Neural cell (in vitro differentiated cells): ENCODE measurements around the gene SH3PXD2A. TPM values are rescaled to one million over a fixed set of nuclear protein-coding genes. Genes with fewer than 3 reads are reported as not detected.

ENCODE experiments used
- H2AFZ ChIP-seq: fragments of 200-600, 300-800 bp; sonication (generic), shearing (Covaris generic); 2 replicates; pipeline ENCODE4 v1.6.0; 2014; ENCODE audit warnings: low read depth, mild to moderate bottlenecking, antibody characterized with exemption, low read length, moderate library complexity
- H3F3A ChIP-seq: fragments of 200-600 bp; shearing (Covaris generic); 2 replicates; pipeline ENCODE4 v1.6.1; 2016; ENCODE audit warnings: mild to moderate bottlenecking, moderate library complexity, mixed read lengths, antibody characterized with exemption, low read length; ENCODE audit not compliant: insufficient read depth, poor library complexity, severe bottlenecking
- H3K27ac ChIP-seq: fragments of 200-600, 300-800 bp; sonication (generic), shearing (Covaris generic); 2 replicates; pipeline ENCODE4 v1.5.1; 2014; ENCODE audit warnings: mild to moderate bottlenecking, low read length, moderate library complexity
- H3K27me3 ChIP-seq: fragments of 300-800, 200-600 bp; sonication (generic), shearing (Covaris generic); 2 replicates; pipeline ENCODE4 v1.6.0; 2014; ENCODE audit warnings: mild to moderate bottlenecking, low read depth, low read length, moderate library complexity; ENCODE audit not compliant: insufficient read depth
- H3K36me3 ChIP-seq: fragments of 300-800, 200-600 bp; sonication (generic), shearing (Covaris generic); 2 replicates; pipeline ENCODE4 v1.5.1; 2014; ENCODE audit warnings: mild to moderate bottlenecking, antibody characterized with exemption, low read length, moderate library complexity; ENCODE audit not compliant: insufficient read depth
- H3K4me2 ChIP-seq: fragments of 300-800, 200-600 bp; sonication (generic), shearing (Covaris generic); 2 replicates; pipeline ENCODE4 v1.6.0; 2014; ENCODE audit warnings: mild to moderate bottlenecking, low read length
- H3K4me3 ChIP-seq: fragments of 300-800, 200-600 bp; sonication (generic), shearing (Covaris generic); 2 replicates; pipeline ENCODE4 v1.5.1; 2014; ENCODE audit warnings: mild to moderate bottlenecking, low read length, moderate library complexity
- H3K79me2 ChIP-seq: fragments of 200-600 bp; shearing (Covaris generic); replicated peaks from 2 replicates; pipeline ENCODE4 v1.6.0; 2014; ENCODE audit warnings: mild to moderate bottlenecking, low read length, moderate library complexity; ENCODE audit not compliant: insufficient read depth
- H3K9ac ChIP-seq: fragments of 300-800, 200-600 bp; sonication (generic), shearing (Covaris generic); 2 replicates; pipeline ENCODE4 v1.6.1; 2016; ENCODE audit warnings: mild to moderate bottlenecking, low read length, mixed read lengths
- H3K9me2 ChIP-seq: fragments of 200-600 bp; shearing (Covaris generic); 2 replicates; pipeline ENCODE4 v1.6.1; 2016; ENCODE audit warnings: mild to moderate bottlenecking, low read length, mixed read lengths; ENCODE audit not compliant: insufficient read depth
- H3K9me3 ChIP-seq: fragments of 200-600, 300-800 bp; sonication (generic), shearing (Covaris generic); 2 replicates; pipeline ENCODE4 v1.6.1; 2016; ENCODE audit warnings: mild to moderate bottlenecking, mixed run types, low read length, moderate library complexity, mixed read lengths
- H4K20me1 ChIP-seq: fragments of 200-600 bp; shearing (Covaris generic); 2 replicates; pipeline ENCODE4 v1.6.1; 2016; ENCODE audit warnings: mild to moderate bottlenecking, mixed run types; ENCODE audit not compliant: insufficient read depth
- EP300 ChIP-seq: fragments of 450-650 bp; conservative IDR thresholded peaks from 2 replicates; pipeline ENCODE4 v1.6.1; 2014; ENCODE audit warnings: antibody characterized with exemption, mild to moderate bottlenecking, moderate library complexity; ENCODE audit not compliant: poor library complexity, severe bottlenecking
- EZH2 ChIP-seq: fragments of 200-600, 300-800 bp; shearing (Covaris generic), sonication (generic); IDR thresholded peaks from 2 replicates; pipeline ENCODE4 v1.6.1; 2014; ENCODE audit warnings: antibody characterized with exemption, low read length, borderline replicate concordance, mild to moderate bottlenecking; ENCODE audit not compliant: insufficient read depth, poor library complexity, severe bottlenecking
- MXI1 ChIP-seq: fragments of 450-650 bp; conservative IDR thresholded peaks from 2 replicates; pipeline ENCODE4 v1.6.1; 2014; ENCODE audit warnings: antibody characterized with exemption, mild to moderate bottlenecking; ENCODE audit not compliant: poor library complexity, severe bottlenecking
- POLR2AphosphoS5 ChIP-seq: IDR thresholded peaks from 2 replicates; pipeline ENCODE4 v1.6.1; 2012
- RAD21 ChIP-seq: fragments of 450-650 bp; conservative IDR thresholded peaks from 2 replicates; pipeline ENCODE4 v1.6.1; 2014; ENCODE audit warnings: antibody characterized with exemption, mild to moderate bottlenecking, moderate library complexity
- REST ChIP-seq: IDR thresholded peaks from 2 replicates; pipeline ENCODE4 v1.6.1; 2012; ENCODE audit warnings: borderline replicate concordance
- SMC3 ChIP-seq: fragments of 450-650 bp; conservative IDR thresholded peaks from 2 replicates; pipeline ENCODE4 v1.6.1; 2014; ENCODE audit warnings: antibody characterized with exemption, mild to moderate bottlenecking, moderate library complexity; ENCODE audit not compliant: poor library complexity
- TAF1 ChIP-seq: IDR thresholded peaks from 2 replicates; pipeline ENCODE4 v1.6.1; 2012; ENCODE audit warnings: low read depth
- polyA plus RNA-seq: library from polyadenylated mRNA; depleted of rRNA; stranded (reverse); fragments of >200 nt; gene quantifications from 2 replicates; pipeline ENCODE4 v1.2.3, GENCODE V29; 2014
- TF ChIP-seq, protein P1 (sequence below): fragments of 450-650 bp; IDR thresholded peaks from 2 replicates; pipeline ENCODE4 v1.5.1; 2014; ENCODE audit warnings: antibody characterized with exemption, mild to moderate bottlenecking, moderate library complexity; ENCODE audit not compliant: poor library complexity, severe bottlenecking

Gene SH3PXD2A
- polyA plus RNA-seq, 1 donor from 2014 or later, result 5.2 TPM

GRCh38 chr10:103700436-103700715 is 155.0 kb downstream of the SH3PXD2A start:
- H2AFZ ChIP-seq, result no peak overlapping the region
- H3K9ac ChIP-seq, result no peak overlapping the region
- no peak overlapping the region for H3K4me3 ChIP-seq
- peaks cover 4% of the 10 kb centered on the region for H3K27me3 ChIP-seq
- no peak overlapping the region for H3K4me2 ChIP-seq
- no peaks in the 10 kb centered on the region for H3K79me2 ChIP-seq
- no peaks in the 10 kb centered on the region for H4K20me1 ChIP-seq
- H3K36me3 ChIP-seq, result no peaks in the 10 kb centered on the region
- H3K9me3 ChIP-seq, result no peaks in the 10 kb centered on the region
- H3F3A ChIP-seq, result no peaks in the 10 kb centered on the region
- no peak for TF ChIP-seq MXI1
- TF ChIP-seq, protein P1, sequence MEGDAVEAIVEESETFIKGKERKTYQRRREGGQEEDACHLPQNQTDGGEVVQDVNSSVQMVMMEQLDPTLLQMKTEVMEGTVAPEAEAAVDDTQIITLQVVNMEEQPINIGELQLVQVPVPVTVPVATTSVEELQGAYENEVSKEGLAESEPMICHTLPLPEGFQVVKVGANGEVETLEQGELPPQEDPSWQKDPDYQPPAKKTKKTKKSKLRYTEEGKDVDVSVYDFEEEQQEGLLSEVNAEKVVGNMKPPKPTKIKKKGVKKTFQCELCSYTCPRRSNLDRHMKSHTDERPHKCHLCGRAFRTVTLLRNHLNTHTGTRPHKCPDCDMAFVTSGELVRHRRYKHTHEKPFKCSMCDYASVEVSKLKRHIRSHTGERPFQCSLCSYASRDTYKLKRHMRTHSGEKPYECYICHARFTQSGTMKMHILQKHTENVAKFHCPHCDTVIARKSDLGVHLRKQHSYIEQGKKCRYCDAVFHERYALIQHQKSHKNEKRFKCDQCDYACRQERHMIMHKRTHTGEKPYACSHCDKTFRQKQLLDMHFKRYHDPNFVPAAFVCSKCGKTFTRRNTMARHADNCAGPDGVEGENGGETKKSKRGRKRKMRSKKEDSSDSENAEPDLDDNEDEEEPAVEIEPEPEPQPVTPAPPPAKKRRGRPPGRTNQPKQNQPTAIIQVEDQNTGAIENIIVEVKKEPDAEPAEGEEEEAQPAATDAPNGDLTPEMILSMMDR, result no peak
- TF ChIP-seq REST, result no peak
- TF ChIP-seq SMC3, result no peak
- no peak for TF ChIP-seq EP300
- no peak for TF ChIP-seq RAD21
- TF ChIP-seq TAF1, result no peak
- TF ChIP-seq POLR2AphosphoS5, result no peak
- TF ChIP-seq EZH2, result no peak
- no peak overlapping the region for H3K27ac ChIP-seq
- H3K9me2 ChIP-seq, result no peaks in the 10 kb centered on the region

- no peak overlapping the region for H3K27ac ChIP-seq
- no peaks in the 10 kb centered on the region for H3F3A ChIP-seq
- H3K79me2 ChIP-seq, result no peaks in the 10 kb centered on the region
- no peaks in the 10 kb centered on the region for H4K20me1 ChIP-seq
- H3K4me2 ChIP-seq, result no peak overlapping the region
- H3K27me3 ChIP-seq, result peaks cover 9% of the 10 kb centered on the region
- H2AFZ ChIP-seq, result no peak overlapping the region
- no peak overlapping the region for H3K4me3 ChIP-seq
- H3K9me2 ChIP-seq, result no peaks in the 10 kb centered on the region
- H3K9ac ChIP-seq, result no peak overlapping the region
- no peaks in the 10 kb centered on the region for H3K36me3 ChIP-seq
- no peaks in the 10 kb centered on the region for H3K9me3 ChIP-seq
- TF ChIP-seq POLR2AphosphoS5, result no peak
- TF ChIP-seq EP300, result no peak
- no peak for TF ChIP-seq SMC3
- TF ChIP-seq REST, result no peak
- TF ChIP-seq EZH2, result no peak
- no peak for TF ChIP-seq TAF1
- no peak for TF ChIP-seq MXI1
- no peak for TF ChIP-seq RAD21
- TF ChIP-seq, protein P1, result no peak
These were observed 155.6 kb downstream of the SH3PXD2A start for GRCh38 chr10:103699611-103700435.
